Measurements from ENCODE around the gene MAGEA4.

DNA sequence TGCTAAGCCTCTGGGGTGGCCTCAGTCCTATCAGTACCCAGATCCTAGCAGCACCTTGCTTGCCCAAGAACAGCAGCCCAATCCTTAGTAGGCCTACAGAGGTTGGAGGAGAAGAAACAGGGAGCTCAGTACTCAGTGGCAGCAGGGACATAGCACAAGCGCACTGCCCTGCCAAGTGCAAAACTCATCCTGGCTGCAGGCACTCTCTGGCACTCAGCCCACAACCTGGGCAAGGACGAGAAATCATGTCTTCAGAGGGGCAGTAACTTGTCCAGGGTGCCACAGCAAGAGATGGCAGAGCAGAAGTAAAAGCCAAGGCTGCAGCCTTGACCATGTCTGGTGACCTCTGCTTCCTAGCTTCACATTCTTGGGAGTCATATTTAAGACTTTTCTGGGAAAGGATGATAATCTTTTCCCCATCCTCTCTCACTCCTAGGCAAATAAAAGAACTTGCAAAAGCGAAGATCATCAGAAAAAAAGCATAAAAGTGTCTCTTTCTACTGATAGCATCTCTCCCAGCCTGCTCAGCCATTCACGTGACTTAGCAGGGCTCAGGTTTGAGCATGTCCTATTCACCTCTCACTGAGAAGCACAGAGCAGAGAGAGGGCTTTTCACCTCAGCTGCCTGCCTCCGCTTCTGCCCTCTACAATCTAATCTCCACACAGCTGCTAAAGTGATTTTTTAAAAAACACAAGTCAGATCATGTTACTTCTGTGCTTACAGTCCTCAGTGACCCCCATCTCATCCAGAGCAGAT lies 37.2 kb upstream of the MAGEA4 start:
- TF ChIP-seq, protein P1, sequence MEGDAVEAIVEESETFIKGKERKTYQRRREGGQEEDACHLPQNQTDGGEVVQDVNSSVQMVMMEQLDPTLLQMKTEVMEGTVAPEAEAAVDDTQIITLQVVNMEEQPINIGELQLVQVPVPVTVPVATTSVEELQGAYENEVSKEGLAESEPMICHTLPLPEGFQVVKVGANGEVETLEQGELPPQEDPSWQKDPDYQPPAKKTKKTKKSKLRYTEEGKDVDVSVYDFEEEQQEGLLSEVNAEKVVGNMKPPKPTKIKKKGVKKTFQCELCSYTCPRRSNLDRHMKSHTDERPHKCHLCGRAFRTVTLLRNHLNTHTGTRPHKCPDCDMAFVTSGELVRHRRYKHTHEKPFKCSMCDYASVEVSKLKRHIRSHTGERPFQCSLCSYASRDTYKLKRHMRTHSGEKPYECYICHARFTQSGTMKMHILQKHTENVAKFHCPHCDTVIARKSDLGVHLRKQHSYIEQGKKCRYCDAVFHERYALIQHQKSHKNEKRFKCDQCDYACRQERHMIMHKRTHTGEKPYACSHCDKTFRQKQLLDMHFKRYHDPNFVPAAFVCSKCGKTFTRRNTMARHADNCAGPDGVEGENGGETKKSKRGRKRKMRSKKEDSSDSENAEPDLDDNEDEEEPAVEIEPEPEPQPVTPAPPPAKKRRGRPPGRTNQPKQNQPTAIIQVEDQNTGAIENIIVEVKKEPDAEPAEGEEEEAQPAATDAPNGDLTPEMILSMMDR (IDR thresholded peaks at IDR 0.05) = no peak
- no peak for TF ChIP-seq POLR2AphosphoS5 (IDR thresholded peaks at IDR 0.05; ENCODE audit: insufficient read depth in 1 of 2, low read depth in 1 of 2)
- no peak for TF ChIP-seq POLR2A (IDR thresholded peaks at IDR 0.05)
